SJSA1 (cell line): ENCODE data around the gene SPDYE4. TPM values are rescaled to one million over a fixed set of nuclear protein-coding genes. Genes with fewer than 3 reads are reported as not detected.

Experiments used
- DNase-seq, 2 experiments: peaks; one replicate each; pipeline ENCODE4 v3.0.0-alpha.2; 2015 to 2020; ENCODE audit warnings: low spot score in 2 of 2, low read depth in 1 of 2
- H3K27ac ChIP-seq: fragments of 250-450 bp; sonication (Bioruptor Pico); 2 replicates; pipeline ENCODE4 v1.5.1; 2020; ENCODE audit warnings: mild to moderate bottlenecking, moderate library complexity
- H3K27me3 ChIP-seq: fragments of 250-450 bp; sonication (Bioruptor Pico); replicated peaks from 2 replicates; pipeline ENCODE4 v1.5.1; 2020; ENCODE audit warnings: mild to moderate bottlenecking, moderate library complexity
- H3K36me3 ChIP-seq: fragments of 250-450 bp; sonication (Bioruptor Pico); 2 replicates; pipeline ENCODE4 v1.5.1; 2020; ENCODE audit warnings: mild to moderate bottlenecking
- H3K4me1 ChIP-seq: fragments of 250-450 bp; sonication (Bioruptor Pico); replicated peaks from 2 replicates; pipeline ENCODE4 v1.6.1; 2021; ENCODE audit warnings: mild to moderate bottlenecking
- H3K4me3 ChIP-seq: fragments of 250-450 bp; sonication (Bioruptor Pico); 2 replicates; pipeline ENCODE4 v1.5.1; 2020; ENCODE audit warnings: mild to moderate bottlenecking
- H3K9me3 ChIP-seq: fragments of 250-450 bp; sonication (Bioruptor Pico); replicated peaks from 2 replicates; pipeline ENCODE4 v1.5.1; 2020; ENCODE audit warnings: mild to moderate bottlenecking
- total RNA-seq: library from RNA; depleted of rRNA; stranded (reverse); fragments of >200 nt; shearing (Covaris generic); gene quantifications from 2 replicates; pipeline ENCODE4 v1.2.3, GENCODE V29; 2014

SPDYE4 gene
- total RNA-seq, 1 experiment from 2014 or later: not detected

DNA sequence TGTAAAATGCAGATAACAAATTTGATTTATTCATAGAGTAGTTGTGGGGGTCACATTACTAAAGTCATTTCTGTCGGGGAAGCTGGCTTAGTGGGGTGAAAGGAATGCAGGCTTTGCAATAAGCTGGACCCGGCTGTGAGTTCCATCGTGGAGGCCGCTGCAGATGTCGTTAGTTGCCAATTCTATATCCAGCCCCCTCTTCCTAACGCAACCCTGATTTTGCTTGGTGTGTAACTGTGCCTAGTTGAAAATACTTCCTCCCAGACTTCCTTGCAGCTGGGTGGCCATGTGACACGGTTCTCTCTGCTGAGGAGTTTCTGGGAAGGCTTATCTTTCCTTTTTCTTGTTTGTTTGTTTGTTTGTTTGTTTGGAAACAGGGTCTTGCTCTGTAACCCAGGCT, 36.3 kb upstream of the SPDYE4 start:
- Histone ChIP-seq H3K9me3 (peaks cover 12% of the 10 kb centered on the region), H3K27me3 (no peaks in the 10 kb centered on the region), H3K4me3 (no peak overlapping the region), H3K4me1 (no peaks in the 10 kb centered on the region), H3K27ac (no peak overlapping the region), H3K36me3 (no peaks in the 10 kb centered on the region)
- no peak for DNase-seq

DNA sequence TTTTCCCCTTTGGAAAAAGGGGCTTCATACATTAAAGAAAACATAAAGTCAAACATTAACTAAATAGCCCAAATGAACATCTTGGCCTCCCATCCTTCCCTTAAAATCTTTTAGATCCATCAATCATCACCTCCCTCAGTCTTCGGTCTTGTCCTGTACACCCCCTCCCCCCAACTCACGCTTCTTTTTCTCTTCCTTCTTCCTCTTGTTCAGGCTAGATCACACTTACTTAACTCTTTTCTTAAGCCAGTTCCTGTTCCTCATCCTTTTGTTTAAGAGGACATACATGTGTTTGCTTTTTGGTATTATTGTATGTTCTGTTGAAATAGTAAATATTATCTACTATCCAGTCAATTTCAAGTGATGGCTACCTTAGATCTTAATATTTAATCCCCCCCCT, 35.3 kb upstream of the SPDYE4 start:
- no peak overlapping the region for H3K4me3 ChIP-seq
- no peaks in the 10 kb centered on the region for H3K4me1 ChIP-seq
- no peaks in the 10 kb centered on the region for H3K27me3 ChIP-seq
- H3K27ac ChIP-seq: no peak overlapping the region
- H3K9me3 ChIP-seq: peaks cover 12% of the 10 kb centered on the region
- no peaks in the 10 kb centered on the region for H3K36me3 ChIP-seq
- DNase-seq: no peak

DNA sequence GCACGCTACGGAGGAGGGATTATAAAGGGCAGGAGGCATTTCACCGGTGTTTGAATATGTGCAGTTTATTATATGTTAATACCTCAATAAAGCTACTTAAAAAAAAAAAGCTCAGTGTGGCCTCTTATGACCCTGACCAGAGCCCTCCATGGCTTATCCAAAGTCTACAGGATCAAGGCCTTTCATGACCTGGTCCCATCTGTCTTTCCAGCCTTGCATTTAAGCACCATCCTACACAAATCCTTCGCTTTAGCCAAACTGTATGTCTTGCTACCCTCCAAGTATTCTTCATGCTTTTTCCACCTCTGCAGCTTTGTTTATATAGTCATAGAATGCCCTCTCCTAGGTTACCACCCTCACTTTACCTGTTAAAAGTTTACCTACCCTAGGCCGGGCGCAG, 34.3 kb upstream of the SPDYE4 start:
- no peaks in the 10 kb centered on the region for H3K4me1 ChIP-seq
- H3K36me3 ChIP-seq: no peaks in the 10 kb centered on the region
- H3K27me3 ChIP-seq: no peaks in the 10 kb centered on the region
- H3K9me3 ChIP-seq: peaks cover 12% of the 10 kb centered on the region
- H3K27ac ChIP-seq: no peak overlapping the region
- H3K4me3 ChIP-seq: no peak overlapping the region
- DNase-seq: no peak

DNA sequence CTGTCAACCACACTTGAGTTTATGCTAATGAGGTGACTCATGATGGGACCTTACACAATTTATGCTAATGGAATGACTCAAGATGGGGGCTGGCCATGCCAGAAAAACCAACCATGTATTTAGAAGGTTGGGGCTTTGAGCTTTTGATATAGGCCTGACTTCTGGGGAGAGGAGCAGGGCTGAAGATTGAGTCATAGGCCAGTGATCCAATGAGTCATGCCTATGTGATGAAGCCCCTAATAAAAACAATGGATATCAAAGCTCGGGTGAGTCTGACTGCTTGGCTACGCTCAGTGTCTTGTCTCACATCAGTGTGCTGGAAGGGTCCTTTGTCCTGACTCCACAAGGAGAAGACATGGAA, 33.5 kb upstream of the SPDYE4 start:
- Histone ChIP-seq H3K4me1 (no peaks in the 10 kb centered on the region), H3K27me3 (no peaks in the 10 kb centered on the region), H3K36me3 (no peaks in the 10 kb centered on the region), H3K27ac (no peak overlapping the region), H3K4me3 (no peak overlapping the region), H3K9me3 (peaks cover 12% of the 10 kb centered on the region)
- DNase-seq: peak; percentile 54 to 55

DNA sequence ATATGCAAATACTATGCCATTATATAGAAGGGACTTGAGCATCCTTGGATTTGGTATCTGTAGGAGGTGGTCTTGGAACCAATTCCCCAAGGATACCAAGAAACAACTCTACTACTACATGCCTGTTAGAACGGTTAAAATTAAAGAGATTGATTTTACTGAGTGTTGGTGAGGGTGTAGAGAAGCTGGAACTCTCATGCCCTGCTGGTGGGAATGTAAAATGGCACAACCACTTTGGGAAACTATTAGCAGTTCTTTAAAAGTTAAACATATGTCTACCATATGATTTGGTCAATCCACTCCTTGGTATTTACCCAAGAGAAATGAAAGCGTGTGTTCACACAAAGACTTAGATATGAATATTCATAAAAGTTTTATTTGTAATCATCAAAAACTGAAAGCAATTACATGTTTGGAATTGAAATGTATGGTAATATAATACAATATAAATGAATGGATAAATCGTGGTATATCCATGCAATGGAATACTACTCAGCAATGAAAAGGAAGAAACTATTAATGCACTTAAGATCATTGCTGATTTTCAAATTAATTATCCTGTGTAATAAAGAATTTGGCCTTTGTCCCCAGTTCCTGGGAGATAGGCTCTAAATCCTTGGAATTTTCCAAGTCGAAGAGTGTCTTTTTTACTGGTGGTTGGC, 33.0 kb upstream of the SPDYE4 start:
- Histone ChIP-seq H3K4me1 (no peaks in the 10 kb centered on the region), H3K36me3 (no peaks in the 10 kb centered on the region), H3K4me3 (no peak overlapping the region), H3K27ac (no peak overlapping the region), H3K9me3 (peaks cover 12% of the 10 kb centered on the region), H3K27me3 (no peaks in the 10 kb centered on the region)
- no peak for DNase-seq

DNA sequence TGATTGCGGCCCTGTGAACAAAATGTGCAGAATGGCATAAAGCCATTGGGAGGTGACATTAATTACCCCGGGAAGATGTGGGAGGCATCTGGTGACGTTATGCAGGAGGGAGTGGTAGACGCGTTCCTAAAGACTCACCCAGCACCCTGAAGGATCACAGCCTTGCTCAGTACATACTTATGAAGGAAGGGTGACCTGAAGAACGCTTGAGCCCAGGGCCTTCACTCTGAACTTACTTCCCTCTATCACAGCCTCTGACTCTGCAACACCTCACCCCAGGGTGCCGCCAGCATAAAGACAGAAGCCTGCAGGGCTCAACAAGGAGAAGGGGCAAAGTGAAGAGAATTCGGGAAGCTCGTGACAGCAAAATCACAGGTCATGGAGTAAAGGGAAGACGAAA, 31.4 kb upstream of the SPDYE4 start:
- no peak for DNase-seq
- H3K36me3 ChIP-seq: no peaks in the 10 kb centered on the region
- no peaks in the 10 kb centered on the region for H3K27me3 ChIP-seq
- no peak overlapping the region for H3K4me3 ChIP-seq
- no peaks in the 10 kb centered on the region for H3K4me1 ChIP-seq
- H3K27ac ChIP-seq: no peak overlapping the region
- H3K9me3 ChIP-seq: peaks cover 12% of the 10 kb centered on the region

DNA sequence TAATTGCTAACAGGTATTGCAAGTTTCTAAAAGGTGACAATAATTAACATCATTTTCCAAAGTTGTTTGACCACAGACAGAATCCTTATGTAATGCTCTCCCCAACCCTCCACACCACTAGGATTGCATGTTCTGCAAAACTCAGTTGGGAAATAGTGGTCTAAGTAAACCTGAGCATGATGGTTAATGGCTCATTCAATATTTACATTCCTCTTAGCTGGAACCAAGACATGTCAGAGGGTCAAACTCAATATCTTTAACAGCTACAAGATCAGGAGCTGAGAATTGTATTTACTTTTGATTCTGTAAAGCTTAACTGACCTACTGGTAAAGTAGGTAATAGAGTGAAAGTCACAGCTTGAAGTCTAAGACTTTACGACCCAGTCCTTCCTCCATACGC, 30.7 kb upstream of the SPDYE4 start:
- peaks cover 12% of the 10 kb centered on the region for H3K9me3 ChIP-seq
- no peak overlapping the region for H3K27ac ChIP-seq
- no peak for DNase-seq
- H3K27me3 ChIP-seq: no peaks in the 10 kb centered on the region
- H3K4me1 ChIP-seq: no peaks in the 10 kb centered on the region
- H3K4me3 ChIP-seq: no peak overlapping the region
- H3K36me3 ChIP-seq: no peaks in the 10 kb centered on the region

DNA sequence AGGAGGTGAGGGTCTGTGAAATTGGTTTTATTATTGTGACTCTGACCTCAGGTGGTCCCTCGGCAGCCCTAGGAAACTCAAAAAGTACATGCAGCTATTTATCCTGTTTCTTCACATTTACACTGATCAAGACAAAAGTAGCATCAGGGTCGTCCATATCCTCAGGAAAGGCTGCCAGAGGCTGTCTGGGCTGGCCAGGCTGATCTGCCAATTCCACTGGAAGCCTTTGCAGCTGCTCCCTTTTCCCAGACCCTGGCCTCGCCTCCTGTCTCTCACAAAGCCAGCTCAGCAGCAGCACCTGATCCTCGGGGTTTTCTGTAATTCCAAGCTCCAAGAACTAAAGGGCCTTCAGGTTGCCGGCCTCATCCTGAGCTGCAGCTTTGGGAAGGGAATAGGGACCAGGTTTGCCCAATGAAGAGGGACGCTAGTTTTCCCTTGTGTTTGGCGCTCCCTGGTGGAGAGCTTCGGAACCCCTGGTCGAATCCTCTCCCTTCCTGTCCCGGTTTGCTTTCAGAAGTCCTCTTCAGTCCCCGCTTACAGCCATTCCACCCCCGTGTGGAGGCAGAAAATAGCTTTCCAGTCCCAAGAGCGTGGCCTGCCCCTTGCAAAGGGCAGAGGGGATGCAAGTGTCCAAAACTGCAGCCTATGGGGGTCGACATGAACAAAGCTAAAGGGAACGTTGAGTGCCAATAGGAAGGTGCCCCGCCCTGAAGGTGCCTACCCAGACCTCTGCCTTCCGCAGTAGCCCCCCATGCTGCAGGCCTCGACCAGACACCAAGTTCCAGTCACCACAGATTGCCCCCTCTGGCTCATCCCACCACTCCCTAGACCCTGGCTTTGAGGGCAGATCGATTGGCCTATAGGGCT, 27.4 kb upstream of the SPDYE4 start:
- no peaks in the 10 kb centered on the region for H3K27me3 ChIP-seq
- no peak overlapping the region for H3K27ac ChIP-seq
- no peaks in the 10 kb centered on the region for H3K4me1 ChIP-seq
- no peaks in the 10 kb centered on the region; the same call in 1 of the 2 replicates for H3K9me3 ChIP-seq
- no peak overlapping the region for H3K4me3 ChIP-seq
- no peaks in the 10 kb centered on the region for H3K36me3 ChIP-seq
- DNase-seq: peak; percentile 66 to 72

DNA sequence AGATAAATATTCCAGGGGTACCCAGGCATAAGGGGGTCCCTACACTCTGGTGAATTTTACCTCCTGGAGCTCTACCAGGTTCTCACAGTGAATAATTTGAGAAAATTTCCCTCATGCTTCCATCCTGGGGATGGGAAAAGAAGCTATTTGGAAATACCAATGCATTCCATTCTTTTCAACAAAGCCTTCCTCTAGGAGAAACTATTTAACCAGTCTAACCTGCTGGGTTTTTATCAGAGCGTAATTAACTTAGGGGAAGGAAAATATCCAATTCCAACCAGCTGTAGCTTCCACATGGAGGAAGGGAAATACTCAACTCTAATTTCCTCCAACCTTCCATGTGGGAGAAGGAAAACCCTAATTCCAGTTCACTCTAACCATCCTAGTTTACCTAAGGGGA, 23.8 kb upstream of the SPDYE4 start:
- Histone ChIP-seq H3K4me1 (no peaks in the 10 kb centered on the region), H3K27ac (no peak overlapping the region), H3K9me3 (no peaks in the 10 kb centered on the region; the same call in 1 of the 2 replicates), H3K36me3 (no peaks in the 10 kb centered on the region), H3K4me3 (no peak overlapping the region), H3K27me3 (peaks cover 5% of the 10 kb centered on the region; the same call in 1 of the 2 replicates)
- no peak for DNase-seq

DNA sequence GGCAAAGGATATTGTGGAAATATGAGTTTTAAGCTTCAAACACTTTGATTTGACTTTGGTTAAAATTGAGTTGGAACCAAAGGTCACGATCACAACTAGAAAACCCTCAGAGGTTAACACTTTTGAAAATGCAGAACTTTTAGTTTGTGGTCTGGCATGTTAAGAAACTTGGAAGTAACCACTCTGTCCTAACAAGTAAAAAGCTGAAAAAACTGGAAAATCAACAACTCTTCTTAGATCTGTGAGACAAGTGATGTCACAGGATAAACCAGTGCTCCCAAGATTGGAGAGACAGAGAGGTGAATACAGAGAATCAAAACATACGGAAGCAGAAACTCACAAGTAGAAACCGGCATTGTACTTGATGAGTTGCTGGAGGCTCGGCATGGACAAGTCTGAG, 23.4 kb upstream of the SPDYE4 start:
- Histone ChIP-seq H3K27me3 (peaks cover 8% of the 10 kb centered on the region; the same call in 1 of the 2 replicates), H3K27ac (no peak overlapping the region), H3K4me1 (no peaks in the 10 kb centered on the region), H3K9me3 (no peaks in the 10 kb centered on the region; the same call in 1 of the 2 replicates), H3K36me3 (no peaks in the 10 kb centered on the region), H3K4me3 (no peak overlapping the region)
- no peak for DNase-seq

DNA sequence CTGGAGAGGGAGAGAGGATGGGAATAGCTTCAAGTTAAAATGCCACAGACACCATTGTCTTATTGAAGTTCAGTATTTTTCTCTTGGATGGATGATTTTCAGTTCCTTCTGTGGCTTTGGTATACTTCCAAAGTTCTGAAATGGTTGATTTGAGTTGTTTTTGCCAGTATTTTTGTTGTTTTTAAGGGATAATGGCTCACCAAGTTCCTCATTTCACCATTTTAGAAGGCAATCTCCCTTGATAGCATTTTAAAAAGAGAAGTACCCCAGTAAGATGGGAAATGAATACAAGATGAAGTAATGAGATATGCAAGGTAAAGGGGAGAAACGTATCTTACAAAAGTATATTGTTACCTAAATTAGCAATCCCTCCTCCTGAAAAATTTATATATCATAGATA, 18.5 kb upstream of the SPDYE4 start:
- Histone ChIP-seq H3K27me3 (peaks cover 11% of the 10 kb centered on the region; the same call in 1 of the 2 replicates), H3K9me3 (no peaks in the 10 kb centered on the region), H3K4me3 (no peak overlapping the region), H3K36me3 (no peaks in the 10 kb centered on the region), H3K27ac (no peak overlapping the region), H3K4me1 (no peaks in the 10 kb centered on the region)
- DNase-seq: no peak

DNA sequence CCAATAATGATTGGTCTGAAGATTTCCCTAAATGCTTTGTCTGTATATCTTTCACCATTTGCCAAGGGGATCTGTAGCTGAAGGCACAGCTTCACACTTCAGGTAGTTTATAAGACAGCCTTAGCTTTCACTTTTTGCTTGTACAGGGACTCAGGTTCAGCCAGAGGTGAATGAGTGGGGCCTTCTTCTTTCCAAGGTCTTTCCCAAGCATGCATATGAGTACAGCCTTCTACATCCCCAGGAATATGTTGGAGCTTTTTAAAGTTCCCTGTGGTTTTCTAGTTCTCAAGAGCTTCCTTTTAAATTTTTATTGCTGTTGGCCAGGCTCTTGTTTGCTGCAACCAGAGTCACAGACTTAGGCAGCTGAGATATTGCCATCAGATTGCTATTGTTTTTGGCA, 17.9 kb upstream of the SPDYE4 start:
- H3K9me3 ChIP-seq: no peaks in the 10 kb centered on the region
- H3K4me1 ChIP-seq: no peaks in the 10 kb centered on the region
- no peak overlapping the region for H3K4me3 ChIP-seq
- no peaks in the 10 kb centered on the region for H3K36me3 ChIP-seq
- no peak for DNase-seq
- no peak overlapping the region for H3K27ac ChIP-seq
- H3K27me3 ChIP-seq: peaks cover 11% of the 10 kb centered on the region; the same call in 1 of the 2 replicates

DNA sequence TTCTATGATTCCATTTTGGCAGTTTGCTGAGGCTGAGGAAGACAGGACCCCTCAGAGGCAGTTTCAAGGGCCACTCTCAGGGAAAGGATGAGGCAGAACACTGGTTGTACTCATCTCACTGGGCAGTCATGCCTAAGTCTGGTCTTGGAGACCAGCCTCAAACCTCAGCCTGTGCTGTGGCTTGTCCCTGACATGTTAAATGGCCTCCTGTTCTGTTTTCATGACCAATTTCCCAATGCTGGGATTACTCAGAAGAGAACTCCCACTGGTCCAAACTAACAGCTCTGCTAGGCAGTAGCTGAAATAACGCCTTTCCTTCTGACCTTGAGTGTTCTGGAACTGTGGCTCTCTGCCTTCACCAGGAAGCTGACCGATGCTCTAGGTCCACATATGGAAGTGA, 8.4 kb upstream of the SPDYE4 start:
- Histone ChIP-seq H3K9me3 (no peaks in the 10 kb centered on the region), H3K4me1 (no peaks in the 10 kb centered on the region), H3K27ac (no peak overlapping the region), H3K36me3 (no peaks in the 10 kb centered on the region), H3K27me3 (no peaks in the 10 kb centered on the region; the same call in 1 of the 2 replicates), H3K4me3 (no peak overlapping the region)
- DNase-seq: no peak

DNA sequence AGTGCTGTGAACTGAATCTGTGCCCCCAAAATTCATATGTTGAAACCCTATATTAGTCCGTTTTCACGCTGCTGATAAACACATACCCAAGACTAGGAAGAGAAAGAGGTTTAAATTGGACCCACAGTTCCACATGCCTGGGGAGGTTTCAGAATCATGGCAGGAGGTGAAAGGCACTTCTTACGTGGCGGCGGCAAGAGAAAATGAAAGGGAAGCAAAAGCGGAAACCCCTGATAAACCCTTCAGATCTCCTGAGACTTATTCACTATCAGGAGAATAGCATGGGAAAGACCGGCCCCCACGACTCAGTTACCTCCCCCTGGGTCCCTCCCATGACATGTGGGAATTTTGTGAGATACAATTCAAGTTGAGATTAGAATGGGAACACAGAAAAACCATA, 3.7 kb upstream of the SPDYE4 start:
- Histone ChIP-seq H3K9me3 (no peaks in the 10 kb centered on the region), H3K27me3 (no peaks in the 10 kb centered on the region), H3K27ac (no peak overlapping the region), H3K36me3 (no peaks in the 10 kb centered on the region), H3K4me1 (no peaks in the 10 kb centered on the region), H3K4me3 (no peak overlapping the region)
- no peak for DNase-seq
